ENCODE measurements around the gene PRSS35.
A peak's percentile ranks its signal among the peaks of the same experiment; 100 is the strongest.
"Not testable (repeated sequence)": the region's sequence is repeated elsewhere in the genome, so short reads cannot be mapped to it uniquely, and the experiment has no call there.

Gene PRSS35

DNA sequence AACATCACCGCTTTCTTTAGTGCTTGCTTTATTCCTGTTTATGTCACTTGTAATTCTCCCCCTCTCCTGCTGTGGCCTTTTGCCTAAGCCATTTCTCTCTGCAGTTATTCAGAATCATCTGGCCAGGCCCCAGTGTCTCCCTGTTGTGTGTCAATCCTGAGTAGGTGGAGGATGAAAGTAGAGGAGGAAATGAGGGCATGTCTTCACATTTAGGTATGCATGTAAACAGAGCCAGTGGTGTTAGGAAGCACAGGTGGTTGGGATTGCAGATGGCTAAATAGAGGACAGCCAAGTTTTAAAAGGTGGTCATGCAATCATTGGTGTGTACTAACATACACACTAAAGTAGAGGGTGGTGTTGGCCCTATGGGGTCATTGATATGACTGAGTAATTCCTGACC is 5.2 kb downstream of the PRSS35 start:
- no peak for DNase-seq (ENCODE audit: low spot score)

DNA sequence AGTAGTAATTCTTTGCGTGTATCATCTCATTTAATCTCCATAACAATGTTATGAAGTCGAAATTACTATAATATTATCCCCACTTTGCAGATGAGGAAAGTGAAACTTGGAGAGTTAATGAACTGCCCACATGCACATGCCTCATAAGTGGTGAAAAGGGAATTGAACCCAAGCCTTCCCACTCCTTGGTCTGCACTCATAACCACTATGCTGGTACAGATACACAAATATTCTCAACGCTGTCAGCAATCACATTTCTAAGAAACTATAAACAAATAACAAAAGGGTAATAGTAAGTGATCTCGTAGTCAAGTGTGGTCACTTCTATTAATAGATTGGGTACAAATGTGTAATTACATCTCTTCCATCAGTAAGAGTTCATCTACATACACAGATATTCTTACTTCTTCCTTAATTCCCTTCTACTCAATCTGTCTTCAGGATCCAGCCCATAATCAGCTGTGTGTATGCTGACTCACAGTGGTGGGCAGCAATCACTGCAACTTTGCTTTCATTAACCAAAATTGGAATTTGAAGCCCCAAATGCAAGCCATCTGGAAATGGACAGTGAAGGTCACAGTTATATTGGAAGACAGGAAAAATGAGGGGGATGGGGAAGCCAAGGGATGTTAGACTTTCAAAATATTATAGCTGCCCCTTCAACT is 6.6 kb downstream of the PRSS35 start:
- no peak for DNase-seq (ENCODE audit: low spot score)

DNA sequence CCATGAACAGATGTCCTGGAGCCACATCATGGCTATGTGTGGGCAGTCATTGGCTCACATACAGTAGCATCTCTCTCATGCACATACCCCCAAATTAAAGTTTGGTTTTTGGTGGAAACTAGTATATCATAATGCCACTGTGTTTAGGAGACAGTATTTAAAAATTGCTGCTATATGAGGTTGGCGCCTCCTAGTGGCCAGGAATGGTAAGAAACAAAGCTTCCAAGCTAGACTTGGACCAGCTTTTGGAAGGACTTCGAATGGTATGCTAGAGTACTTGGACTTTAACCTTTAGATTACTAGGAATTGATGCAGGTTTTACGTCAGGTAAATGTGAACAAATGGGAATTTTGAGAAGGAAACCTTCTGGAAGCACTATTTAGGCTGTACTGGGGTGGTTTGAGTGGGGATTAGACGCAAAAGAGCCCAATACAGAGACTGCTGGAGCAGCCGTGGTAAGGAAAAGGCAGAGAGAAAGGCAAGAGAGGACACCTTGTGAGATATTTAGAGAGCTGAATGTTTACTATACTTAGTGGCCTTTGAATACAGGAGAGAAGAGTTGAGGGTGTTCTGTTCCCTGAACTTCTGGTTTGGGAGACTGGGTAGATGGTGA is 23.8 kb downstream of the PRSS35 start:
- no peak for DNase-seq (ENCODE audit: low spot score)

DNA sequence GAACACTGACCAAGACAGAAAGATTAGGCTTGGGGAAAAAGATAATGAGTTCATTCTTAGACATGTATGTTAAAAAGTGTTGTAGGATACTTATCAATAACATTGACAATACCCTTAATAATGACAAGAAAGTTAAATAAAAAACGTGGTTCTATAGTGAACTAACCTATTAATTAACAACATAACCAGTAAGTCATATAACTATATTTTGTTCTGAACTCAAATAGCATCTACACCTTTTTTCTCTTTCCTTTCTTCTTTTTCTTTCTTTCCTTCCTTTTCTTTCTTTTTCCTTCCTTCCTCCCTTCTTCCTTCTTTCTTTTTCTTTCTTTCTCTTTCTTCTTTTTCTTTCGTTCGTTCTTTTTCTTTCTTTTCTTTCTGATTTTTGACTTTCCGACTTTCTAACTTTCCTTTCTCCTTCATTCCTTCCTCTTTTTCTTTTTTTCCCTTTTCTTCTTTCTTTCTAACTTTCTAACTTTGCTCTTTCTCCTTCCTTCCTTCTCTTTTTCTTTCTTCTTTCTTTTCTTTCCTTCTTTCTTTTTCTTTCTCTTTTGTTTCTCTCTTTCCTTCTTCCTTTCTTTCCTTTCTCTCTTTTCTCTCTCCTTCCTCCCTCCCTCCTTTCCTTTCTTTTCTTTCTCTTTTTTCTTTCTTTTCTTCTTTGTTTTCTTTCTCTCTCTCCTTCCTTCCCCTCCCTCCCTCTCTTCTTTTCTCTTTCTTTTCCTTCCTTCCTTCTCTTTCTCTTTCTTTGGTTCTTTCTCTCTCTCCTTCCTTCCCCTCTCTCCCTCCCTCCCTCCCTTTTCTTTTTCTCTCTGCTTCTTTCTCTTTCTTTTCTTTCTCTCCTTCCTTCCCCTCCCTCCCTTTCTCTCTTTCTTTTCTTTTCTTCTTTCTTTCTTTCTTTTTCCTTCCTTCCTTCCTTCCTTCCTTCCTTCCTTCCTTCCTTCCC is 24.6 kb downstream of the PRSS35 start:
- no peak for DNase-seq (ENCODE audit: low spot score)

DNA sequence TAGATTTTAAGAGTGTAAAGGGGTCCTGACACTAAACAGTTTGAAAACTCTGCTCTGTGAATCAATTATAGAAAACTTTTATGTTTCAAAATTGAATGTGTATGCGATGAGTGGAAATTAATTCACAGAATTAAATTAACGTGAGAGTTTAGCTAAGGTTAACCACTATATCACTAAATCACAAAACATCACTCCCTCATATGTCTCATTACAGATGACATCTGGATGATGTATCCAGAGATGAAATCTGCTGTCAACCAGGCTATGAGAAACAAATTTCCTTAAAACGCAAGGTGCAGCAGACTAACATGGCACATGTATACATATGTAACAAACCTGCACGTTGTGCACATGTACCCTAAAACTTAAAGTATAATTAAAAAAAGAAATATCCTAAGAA is 27.3 kb downstream of the PRSS35 start:
- peak; percentile 86 for DNase-seq (ENCODE audit: low spot score)

DNA sequence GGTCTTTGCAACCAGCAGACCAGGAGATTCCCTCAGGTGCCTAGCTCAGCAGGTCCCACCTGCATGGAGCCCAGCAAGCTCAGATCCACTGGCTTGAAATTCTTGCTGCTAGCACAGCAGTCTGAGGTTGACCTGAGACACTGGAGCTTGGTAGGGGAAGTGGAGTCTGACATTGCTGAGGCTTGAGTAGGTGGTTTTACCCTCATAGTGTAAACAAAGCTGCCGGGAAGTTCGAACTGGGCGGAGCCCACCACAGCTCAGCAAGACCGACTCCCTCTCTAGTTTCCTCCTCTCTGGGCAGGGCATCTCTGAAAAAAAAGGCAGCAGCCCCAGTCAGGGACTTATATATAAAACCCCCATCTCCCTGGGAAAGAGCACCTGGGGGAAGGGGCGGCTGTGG is 34.3 kb downstream of the PRSS35 start:
- DNase-seq (ENCODE audit: low spot score), result no peak

DNA sequence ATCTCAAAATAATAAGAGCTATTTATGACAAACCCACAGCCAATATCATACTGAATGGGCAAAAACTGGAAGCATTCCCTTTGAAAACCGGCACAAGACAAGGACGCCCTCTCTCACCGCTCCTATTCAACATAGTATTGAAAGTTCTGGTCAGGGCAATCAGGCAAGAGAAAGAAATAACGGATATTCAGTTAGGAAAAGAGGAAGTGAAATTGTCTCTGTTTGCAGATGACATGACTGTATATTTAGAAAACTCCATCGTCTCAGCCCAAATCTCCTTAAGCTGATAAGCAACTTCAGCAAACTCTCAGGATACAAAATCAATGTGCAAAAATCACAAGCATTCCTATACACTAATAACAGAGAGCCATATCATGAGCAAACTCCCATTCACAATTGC is 38.1 kb downstream of the PRSS35 start:
- not testable (repeated sequence) for DNase-seq (ENCODE audit: low spot score)

DNA sequence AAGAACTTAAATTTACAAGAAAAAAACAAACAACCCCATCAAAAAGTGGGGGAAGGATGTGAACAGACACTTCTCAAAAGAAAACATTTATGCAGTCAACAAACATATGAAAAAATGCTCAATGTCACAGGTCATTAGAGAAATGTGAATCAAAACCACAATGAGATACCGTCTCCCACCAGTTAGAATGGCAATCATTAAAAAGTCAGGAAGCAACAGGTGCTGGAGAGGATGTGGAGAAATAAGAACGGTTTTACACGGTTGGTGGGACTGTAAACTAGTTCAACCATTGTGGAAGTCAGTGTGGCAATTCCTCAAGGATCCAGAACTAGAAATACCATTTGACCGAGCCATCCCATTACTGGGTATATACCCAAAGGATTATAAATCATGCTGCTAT is 39.4 kb downstream of the PRSS35 start:
- not testable (repeated sequence) for DNase-seq (ENCODE audit: low spot score)

DNA sequence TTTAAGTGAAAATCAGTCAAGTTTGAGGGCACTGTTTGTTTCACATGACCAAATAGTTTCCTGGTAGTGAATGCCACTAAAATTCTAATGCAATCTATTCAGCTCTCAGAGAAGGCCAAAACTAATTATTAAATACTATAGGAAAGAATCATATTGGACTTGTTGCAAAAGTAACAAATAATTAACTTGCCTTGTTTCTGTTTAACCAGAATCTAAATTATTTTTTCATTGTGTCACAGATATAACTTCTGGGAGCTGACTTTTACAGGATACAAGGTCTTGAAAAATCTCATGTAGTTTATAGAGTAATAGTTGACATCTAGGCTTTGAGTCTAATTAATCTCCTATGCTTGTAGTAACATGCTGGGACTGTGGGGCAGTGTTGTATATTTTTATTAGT is 44.5 kb downstream of the PRSS35 start:
- no peak for DNase-seq (ENCODE audit: low spot score)

DNA sequence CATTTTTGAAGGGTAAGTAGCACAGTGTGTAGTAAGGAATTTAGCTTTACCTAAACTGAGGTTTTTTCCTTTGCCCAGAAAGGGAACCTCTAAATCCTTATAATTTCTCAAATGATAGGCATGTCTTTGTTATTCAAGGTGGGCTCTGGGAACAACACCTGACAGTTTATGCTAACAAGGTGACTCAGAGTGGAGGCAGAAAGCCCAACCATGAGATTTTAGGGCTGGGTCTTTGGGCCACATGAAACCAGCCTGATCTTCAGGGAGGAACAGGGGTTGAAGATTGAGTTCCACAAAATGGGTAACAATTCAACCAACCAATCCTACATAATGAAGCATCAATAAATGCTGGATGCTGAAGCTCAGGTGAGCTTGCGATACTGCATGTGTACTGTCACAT is 46.6 kb downstream of the PRSS35 start:
- no peak for DNase-seq (ENCODE audit: low spot score)

DNA sequence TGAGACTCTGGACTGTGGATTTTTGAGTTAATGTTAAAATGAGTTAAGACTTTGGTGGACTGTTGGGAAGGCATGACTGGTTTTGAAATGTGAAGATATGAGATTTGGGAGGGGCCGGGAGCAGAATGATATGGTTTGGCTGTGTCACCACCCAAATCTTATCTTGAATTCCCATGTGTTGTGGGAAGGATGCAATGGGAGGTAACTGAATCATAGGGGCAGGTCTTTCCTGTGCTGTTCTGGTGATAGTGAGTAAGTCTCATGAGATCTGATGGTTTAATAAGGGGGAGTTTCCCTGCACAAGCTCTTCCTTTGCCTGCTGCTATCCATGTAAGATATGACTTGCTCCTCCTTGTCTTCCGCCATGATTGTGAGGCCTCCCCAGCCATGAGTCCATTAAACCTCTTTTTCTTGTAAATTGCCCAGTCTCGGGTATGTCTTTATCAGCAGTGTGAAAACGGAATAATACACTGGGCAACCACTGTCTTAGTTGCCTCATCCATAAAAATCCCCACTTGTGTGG is 59.4 kb downstream of the PRSS35 start:
- DNase-seq (ENCODE audit: low spot score), result not testable (repeated sequence)

DNA sequence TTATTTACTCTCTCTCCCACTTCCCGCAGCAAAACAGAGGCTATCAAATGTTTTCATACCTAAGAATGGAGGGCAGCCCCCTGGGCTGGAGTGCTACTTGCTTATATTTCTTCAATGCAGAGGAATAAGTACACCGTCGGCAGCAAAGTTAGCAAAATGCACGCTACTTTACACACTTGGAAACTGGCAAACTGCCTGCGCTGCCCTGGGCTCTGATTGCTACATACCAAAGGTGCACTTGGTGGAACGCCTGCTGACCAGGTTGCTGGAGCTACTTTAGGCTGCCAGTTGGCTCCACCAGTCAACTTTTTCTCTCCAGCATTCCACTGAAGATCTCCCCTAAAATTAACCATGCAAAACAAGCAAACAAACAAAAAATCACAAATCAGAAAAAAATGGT is 62.4 kb downstream of the PRSS35 start:
- no peak for DNase-seq (ENCODE audit: low spot score)

Data from SK-N-DZ (cell line).